Fibroblast of pulmonary artery (primary cell): ENCODE results near the gene SCRT2.

Experiments used
- DNase-seq: peaks from one replicate; pipeline ENCODE4 v3.0.0-alpha.2; 2010; ENCODE audit warnings: low read depth
- H3K4me3 ChIP-seq: replicated peaks from 2 replicates; pipeline ENCODE4 v1.5.1; 2011; ENCODE audit warnings: low read depth, mild to moderate bottlenecking, control low read depth, low read length, moderate library complexity
- CTCF ChIP-seq: IDR thresholded peaks from 2 replicates; pipeline ENCODE4 v1.5.1; 2011; ENCODE audit warnings: mild to moderate bottlenecking, control low read depth, low read length, inconsistent platforms; ENCODE audit errors: missing control alignments

SCRT2 gene

DNA sequence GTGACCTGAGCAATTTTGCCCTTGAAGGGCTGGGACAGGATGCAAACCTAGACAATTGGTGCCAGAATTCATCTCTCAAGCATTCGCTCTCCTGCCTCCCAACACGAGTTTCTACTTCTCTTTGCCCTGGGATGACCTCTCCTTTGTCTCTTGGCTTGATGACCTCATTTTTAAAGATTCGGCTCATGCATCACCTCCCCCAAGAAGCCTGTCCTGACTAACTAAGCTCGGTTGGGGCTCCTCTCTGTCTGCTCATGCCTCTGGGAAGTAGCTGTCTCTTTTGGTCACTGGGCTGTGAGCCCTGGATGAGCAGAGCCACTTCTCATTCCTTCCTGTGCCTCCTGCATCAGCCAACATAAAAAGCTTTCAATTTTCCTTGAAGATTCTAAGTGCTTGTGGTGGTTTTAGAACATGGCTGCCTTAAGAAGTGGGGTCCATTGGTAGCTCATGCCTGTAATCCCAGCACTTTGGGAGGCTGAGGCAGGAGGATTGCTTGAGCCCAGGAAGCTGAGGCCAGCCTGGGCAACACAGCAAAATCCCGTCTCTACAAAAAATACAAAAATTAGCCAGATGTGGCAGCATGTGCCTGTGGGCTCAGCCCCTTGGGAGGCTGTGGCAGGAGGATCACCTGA lies 54.4 kb downstream of the SCRT2 start:
- no peak for DNase-seq
- no peak overlapping the region for H3K4me3 ChIP-seq
- TF ChIP-seq CTCF = no peak

DNA sequence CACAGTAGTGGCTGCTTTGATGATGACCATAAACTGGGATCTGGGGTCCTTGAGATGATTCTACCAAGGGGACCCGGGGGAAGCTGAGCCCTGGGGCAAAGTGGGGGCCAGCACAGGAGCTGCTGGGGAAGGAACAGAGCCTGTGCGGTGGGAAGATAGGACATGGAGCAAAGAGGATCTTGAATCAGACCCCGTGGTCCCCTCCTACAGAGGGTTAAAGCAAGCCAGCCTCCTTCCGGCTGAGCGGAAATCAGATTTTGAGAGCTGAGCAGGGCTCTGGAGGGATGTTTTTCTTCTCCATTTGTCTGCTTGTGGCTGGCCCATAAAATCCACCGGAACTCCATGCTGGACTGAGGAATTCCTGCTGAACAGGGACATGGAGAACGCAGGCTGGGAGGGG lies 55.4 kb downstream of the SCRT2 start:
- TF ChIP-seq CTCF = no peak
- no peak for DNase-seq
- no peak overlapping the region for H3K4me3 ChIP-seq

DNA sequence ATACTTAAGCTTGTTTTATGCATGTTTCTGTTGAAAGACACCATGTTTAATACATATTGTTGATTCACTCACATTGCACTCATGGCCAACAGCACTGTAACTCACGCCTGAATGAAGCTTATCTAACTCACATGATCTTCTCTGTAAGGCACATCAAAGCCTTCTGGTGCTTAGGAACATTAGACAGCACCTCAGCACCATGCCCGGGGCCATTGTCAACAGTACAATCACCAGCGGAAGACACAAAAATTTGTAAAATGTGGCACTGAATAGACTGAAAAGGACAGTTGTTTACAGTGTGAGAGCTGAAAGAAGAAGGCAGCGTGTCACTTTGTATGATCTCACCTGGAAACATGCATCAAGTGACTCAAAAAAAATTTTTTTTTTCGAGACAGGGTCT lies 56.6 kb downstream of the SCRT2 start:
- DNase-seq = no peak
- no peak for TF ChIP-seq CTCF

DNA sequence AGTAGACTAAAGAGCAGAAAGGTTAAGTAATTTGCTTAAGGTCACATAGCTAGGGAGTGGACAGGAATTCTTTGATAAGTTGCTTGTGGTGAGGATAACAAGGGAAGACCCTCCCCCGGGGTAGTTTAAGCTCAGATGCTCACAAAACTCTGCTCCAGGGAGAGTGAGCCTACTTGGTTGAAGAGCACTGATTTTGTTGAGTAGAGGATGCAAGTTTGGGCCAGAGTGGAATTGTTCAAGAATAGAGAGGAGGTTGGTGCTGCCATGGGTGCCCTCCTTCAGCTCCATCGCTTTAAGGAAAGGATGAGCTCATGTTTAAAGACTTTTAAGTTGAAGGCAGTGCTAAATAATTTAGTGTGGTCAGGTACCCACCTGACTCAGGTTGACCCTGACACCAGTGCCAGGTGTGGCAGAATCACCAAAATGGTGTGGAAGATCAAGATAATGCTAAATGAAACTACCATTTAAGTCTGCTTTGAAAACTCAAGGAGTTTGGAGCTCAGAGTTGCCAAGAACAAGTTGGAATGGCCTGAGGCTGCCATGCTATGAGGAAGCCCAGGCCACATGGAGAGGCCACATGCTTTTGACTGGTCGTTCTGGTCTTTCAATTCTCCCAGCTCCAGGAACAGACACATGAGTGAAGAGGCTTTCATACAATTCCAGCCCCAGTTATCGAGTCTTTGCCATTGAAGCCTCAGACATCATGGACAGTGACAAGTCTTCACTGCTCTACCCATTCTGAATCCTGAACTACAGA lies 57.5 kb downstream of the SCRT2 start:
- DNase-seq = no peak
- TF ChIP-seq CTCF = no peak
- no peak overlapping the region for H3K4me3 ChIP-seq

More for the DNA sequence above, 56.6 kb downstream of the SCRT2 start:
- H3K4me3 ChIP-seq = no peak overlapping the region

GRCh38 chr20:615514-615913 lies 60.1 kb downstream of the SCRT2 start:
- DNase-seq = no peak
- H3K4me3 ChIP-seq = no peak overlapping the region
- no peak for TF ChIP-seq CTCF

DNA sequence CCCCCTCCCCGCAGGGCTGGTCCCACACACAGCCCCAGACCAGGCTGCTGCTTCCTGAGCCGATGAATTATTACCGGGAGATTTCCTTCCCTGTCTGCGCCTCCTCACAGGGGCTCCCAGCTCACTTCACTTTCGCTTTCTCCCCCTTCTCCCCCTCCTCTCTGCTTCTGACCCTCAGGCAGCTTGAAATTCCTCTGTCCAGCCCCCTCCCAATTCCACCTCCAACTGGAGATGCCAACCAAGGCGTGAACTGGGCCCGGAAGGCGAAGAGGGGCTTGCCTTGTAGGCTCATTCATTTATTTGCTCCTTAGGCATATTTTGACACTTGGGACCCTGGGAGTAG lies 63.8 kb downstream of the SCRT2 start:
- TF ChIP-seq CTCF = no peak
- no peak overlapping the region for H3K4me3 ChIP-seq
- no peak for DNase-seq
